NCI-H82 treated with DMSO at 0.1 percent for 48 hours (cell line): Measurements from ENCODE around the gene SERPINA1.

ENCODE experiments used
- DNase-seq: peaks from one replicate; lab custom pipeline; 2025; ENCODE audit not compliant: unreplicated experiment; lab: John Stamatoyannopoulos, UW

SERPINA1 gene

DNA sequence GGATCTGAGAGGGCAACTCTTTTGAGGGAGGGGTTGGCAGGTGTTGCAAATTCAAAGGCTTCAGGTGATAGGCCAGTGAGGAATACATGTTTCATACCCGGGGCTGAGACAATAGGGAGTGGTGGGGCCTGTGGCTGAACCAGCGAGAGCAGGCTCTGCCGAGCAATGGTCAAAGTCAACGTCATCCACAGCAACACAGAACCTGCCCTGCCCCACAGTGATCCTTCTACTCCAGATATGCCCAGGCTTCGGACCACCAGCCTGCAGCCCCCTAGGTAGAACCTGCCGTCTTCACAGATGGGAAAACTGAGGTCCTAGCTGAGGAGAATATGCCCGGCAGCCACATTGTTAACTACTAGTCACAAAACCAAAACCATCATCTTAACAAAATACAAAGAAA lies 4.1 kb downstream of the SERPINA1 start:
- no peak for DNase-seq

DNA sequence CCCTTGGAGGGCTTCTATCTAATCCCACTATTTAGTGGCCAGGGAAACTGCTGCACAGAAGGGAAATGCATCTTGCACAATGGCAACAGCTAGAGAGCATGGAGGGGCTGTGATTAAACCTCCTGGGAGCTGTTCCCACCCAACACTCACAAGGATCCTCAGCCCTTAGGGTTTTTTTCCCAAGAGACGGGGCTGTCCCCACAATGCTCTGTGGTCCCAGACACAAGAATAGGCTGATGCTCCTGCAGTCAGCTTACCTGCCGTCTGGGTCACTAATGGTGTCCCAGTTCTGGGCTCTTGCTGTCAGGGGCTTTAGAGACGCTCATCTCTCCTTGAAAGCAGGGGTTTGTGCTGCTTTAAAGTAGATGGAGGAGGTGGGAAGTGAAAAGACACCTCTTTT lies 4.6 kb downstream of the SERPINA1 start:
- no peak for DNase-seq

DNA sequence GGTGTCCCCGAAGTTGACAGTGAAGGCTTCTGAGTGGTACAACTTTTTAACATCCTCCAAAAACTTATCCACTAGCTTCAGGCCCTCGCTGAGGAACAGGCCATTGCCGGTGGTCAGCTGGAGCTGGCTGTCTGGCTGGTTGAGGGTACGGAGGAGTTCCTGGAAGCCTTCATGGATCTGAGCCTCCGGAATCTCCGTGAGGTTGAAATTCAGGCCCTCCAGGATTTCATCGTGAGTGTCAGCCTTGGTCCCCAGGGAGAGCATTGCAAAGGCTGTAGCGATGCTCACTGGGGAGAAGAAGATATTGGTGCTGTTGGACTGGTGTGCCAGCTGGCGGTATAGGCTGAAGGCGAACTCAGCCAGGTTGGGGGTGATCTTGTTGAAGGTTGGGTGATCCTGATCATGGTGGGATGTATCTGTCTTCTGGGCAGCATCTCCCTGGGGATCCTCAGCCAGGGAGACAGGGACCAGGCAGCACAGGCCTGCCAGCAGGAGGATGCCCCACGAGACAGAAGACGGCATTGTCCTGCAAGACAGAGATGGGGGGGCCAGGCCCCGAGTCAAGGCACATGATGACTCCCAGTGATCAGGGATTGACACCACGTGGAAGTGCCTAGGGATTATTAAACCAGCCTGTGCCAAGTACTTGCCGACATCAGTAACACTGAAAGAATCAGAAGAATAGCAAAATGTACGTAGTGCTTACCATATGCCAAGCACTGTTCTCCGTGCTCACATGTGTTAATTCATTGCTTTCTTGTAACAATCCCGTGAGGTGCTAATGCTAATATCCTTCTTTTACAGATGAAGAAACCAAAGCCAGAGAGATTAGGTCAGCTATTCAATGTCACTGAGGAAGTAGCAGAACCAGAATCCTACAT lies 5.4 kb downstream of the SERPINA1 start:
- no peak for DNase-seq

DNA sequence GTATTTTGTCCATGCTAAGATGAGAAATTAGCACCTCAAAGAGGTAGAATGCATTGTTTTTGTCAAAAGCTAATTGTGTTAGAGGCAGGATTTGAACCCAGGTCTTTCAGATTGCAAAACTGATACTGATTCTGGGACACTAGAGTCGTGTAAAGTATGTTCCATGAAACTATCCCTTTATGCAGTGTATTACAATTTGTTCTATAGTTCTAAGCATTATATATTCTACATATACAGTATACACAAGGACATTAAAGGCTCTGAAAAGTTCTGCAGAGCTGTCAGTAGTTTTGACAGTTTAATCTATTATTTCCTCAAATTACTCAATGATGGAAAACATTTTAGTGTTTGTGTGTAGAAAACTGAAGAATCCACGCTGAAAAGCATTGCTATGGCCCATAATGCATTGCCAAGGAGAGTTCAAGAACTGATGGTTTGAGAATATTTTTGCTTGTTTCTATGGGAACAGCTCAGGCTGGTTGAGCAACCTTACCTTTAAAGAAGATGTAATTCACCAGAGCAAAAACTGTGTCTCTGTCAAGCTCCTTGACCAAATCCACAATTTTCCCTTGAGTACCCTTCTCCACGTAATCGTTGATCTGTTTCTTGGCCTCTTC lies 6.2 kb downstream of the SERPINA1 start:
- DNase-seq, result no peak

DNA sequence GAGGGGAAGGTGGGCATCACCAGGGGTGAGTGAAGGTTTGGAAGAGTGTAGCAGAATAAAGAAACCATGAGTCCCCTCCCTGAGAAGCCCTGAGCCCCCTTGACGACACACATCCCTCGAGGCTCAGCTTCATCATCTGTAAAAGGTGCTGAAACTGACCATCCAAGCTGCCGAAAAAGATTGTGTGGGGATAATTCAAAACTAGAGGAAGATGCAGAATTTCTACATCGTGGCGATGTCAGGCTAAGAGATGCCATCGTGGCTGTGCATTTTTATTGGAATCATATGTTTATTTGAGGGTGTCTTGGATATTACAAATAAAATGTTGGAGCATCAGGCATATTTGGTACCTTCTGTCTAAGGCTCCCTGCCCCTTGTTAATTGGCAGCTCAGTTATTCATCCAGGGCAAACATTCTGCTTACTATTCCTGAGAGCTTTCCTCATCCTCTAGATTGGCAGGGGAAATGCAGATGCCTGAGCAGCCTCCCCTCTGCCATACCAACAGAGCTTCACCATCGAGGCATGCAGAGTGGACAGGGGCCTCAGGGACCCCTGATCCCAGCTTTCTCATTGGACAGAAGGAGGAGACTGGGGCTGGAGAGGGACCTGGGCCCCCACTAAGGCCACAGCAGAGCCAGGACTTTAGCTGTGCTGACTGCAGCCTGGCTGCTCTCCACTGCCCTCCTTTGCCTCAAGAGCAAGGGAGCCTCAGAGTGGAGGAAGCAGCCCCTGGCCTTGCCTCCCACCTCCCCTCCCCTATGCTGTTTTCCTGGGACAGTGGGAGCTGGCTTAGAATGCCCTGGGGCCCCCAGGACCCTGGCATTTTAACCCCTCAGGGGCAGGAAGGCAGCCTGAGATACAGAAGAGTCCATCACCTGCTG lies 7.0 kb downstream of the SERPINA1 start:
- DNase-seq, result no peak

DNA sequence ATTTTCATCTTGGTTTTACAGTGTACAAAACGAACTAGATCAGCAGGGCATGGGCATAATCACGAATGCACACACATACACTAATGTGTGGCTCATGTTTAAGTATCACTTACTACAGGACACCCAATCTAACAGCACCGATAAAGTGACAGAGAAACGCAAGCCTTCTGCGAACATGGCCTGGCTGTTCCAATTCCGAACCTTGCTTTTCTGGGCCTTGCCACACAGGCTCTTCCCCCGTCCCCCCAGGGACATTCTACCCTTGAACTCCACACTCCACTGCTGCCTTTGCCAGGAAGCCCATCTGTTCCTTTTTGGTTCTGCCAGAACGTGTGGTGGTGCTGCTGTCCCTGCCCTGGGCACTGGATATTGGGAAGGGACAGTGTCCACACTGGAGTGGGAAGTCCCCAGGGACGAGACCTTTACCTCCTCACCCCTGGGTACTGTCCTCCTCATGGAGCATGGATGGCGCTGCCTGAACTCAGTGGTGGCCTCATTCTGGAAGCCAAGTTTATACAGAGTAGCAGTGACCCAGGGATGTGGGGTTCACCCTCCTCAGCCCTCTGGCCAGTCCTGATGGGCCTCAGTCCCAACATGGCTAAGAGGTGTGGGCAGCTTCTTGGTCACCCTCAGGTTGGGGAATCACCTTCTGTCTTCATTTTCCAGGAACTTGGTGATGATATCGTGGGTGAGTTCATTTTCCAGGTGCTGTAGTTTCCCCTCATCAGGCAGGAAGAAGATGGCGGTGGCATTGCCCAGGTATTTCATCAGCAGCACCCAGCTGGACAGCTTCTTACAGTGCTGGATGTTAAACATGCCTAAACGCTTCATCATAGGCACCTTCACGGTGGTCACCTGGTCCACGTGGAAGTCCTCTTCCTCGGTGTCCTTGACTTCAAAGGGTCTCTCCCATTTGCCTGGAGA lies 7.9 kb downstream of the SERPINA1 start:
- no peak for DNase-seq

DNA sequence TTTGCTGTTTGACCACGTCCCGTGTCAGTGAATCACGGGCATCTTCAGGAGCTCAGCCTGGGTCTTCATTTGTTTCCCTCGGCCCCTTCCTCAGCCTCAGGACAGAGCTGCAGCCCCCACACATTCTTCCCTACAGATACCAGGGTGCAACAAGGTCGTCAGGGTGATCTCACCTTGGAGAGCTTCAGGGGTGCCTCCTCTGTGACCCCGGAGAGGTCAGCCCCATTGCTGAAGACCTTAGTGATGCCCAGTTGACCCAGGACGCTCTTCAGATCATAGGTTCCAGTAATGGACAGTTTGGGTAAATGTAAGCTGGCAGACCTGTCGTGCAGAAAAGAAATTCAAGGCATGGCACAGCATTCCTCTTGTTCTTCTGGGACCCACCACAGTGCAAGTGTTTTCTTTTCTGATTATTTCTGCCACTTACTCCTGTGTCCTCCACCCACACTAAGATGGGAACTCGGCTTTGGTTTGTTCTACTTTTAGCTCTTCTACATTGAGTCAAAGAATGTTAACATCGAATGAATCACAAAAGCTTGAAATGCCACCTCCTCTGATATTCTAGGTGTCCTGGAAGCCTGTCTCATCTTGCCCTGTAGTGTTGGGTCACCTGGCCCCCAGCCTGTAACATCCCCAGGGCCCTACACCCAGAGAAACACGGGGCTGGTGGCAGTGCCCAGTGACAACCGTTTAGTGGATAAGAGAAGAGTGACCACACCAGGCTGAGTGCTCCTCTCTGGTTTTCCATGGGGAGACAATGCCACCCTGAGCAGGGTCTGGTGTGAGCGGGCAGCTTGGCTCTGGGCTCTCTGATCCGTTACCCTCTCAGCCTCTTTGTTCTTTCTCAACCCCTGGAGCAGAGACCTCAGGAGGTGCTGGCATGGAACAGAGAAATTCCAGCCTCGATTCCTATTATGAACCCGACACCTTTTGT lies 8.8 kb downstream of the SERPINA1 start:
- DNase-seq, result no peak

DNA sequence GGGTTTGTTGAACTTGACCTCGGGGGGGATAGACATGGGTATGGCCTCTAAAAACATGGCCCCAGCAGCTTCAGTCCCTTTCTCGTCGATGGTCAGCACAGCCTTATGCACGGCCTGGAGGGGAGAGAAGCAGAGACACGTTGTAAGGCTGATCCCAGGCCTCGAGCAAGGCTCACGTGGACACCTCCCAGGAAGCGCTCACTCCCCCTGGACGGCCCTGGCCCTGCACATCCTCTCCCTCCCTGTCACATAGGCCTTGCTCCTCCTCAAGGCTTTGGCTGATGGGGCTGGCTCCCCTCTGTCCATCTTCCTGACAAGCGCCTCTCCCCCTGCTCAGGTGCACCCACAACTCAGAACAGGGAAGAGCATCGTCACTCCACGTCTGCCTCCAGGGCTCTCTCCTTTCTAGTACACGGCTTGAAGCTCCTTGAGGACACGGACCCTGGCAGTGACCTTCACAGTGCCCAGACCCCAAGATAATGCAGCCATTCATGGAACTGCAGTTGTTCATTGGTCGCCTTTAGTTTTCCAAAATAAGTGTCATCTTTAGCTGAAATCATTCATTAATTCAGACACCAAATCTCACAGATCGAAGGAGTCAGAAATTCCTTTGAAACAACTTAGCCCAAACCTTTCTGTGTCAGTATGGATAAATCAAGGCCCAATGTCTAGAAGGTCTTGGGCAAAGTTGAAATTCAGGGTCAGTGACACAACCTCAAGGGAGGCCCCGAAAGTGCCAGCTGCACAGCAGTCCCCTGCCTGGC lies 9.7 kb downstream of the SERPINA1 start:
- DNase-seq, result no peak

DNA sequence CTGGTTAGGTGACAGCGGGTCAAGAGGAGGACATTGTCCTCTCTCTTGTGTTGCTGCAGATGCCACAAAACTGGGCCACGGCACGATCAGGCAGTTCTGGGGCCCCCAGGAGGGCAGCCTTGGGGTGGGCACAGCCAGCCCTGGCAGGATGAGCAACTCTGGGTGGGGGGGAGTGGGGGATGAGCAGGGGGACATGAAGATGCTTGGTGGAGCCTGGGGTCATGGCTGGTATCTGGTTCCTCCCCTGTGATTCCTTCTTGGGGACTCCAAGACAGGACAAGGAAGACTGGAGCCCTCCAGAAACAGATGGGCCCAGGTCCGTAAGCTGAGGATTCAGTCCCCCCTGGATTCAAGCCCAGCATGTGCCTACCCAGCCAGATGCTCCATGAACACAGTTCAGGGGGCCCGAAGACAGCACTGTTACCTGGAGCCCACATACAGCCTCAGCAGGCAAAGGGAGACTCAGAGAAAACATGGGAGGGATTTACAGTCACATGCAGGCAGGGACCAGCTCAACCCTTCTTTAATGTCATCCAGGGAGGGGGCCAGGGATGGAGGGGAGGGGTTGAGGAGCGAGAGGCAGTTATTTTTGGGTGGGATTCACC lies 10.4 kb downstream of the SERPINA1 start:
- no peak for DNase-seq

DNA sequence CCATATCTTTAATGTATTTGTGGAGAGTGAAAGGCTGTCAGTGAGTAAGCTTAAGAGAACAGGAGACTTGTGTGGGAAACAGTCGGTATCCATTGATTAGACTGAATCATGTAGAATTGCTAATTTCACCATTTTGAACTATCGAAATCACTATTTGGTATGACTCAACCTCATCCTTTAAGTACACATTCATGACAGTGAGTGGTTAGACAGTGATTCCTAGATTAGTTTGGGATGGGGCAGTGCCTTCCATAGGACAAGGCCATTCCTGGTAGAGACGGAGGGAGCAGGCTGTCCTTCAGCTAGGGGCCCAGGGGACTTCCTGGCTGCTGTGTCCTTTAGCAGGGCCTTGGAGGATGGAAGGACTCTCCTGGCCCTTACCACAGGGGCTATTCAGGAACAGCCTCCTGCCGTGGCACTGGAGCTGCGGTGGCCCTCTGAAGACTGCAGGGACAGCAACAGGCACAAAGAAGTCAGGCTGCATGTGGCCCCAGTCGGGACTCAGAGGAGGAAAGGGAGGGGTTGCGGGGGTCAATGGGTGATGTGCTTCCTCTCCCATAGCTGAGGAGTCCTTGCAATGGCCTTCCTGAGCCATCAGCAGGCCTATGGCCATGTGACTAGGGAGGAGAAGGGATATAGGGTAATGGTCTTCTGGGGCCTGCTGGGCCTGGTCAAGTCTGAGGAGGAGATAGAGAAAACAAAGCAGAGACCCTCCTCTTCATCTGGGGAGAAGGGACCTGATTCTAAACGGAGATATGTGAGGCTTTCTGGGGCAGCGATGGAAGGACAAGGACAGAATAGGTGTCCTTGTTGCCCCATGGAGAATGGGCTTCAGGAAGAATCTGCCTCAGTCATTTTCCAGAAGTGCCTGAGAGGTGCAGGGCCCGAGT lies 11.2 kb downstream of the SERPINA1 start:
- DNase-seq, result no peak

DNA sequence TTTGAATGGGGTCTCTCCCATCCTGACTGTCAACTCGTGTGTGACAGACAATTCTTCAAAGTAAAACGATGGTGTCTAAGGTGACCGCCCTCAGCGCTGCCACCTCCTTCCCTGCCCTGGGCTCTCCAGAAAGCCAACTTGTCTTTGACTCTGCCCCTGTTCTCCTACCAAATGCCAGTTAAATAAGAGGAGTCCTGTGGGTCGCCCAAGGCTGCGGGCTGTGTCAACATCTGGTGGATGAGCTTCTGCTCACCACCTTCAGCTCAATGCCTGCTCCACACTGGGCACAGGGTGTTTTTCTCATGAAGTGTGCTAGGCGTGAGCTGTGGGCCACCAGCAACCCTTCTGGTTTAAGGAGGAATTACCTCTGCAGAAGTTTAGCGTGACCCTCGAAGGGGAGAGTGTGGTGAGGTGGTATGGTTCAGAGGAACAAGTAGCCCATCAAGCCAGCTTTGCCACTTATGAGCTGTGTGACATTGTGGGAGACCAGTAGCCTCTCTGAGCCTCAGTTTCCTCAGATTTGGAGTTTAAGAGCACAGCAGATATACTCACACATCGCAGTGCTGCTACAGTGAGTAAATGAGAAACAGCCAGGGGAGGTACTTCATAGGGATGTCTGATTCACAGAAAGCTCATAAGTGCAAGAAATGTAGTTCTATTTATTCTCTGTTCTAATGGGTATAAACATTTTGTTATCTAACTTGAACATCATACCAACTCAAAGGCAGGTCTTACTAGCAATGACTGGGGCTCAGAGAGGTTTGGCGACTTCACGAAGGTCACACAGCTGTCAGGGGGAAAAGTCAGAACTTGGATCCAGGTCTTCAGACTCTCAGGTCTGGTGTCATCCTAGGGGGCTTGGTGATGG lies 12.1 kb downstream of the SERPINA1 start:
- DNase-seq, result no peak

DNA sequence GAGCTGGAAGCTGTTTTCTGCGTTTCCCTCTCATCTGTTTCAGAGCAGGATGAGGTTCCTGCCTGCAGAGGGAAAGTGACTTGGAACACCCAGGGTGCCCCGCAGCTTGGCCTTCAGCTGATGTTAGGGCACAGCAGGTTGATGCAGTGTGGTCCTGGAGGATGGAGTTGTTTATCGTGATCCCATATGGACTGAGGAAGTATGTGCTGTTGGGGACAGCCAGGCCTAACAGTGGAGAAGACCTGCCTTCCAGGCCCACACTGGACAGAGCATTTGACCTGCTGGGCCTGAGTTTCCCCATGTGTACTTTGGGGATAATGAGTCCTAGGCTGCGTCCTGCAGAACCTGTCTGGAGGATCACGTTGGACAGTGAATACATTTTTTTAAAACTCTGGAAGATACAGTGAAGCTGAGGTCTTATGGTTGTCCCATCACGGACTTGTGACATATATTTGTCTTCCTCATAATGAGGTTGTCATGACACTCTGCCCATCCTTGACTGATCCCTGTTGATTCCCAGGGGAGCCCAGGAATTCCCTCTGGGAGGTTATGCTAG lies 12.8 kb downstream of the SERPINA1 start:
- no peak for DNase-seq

DNA sequence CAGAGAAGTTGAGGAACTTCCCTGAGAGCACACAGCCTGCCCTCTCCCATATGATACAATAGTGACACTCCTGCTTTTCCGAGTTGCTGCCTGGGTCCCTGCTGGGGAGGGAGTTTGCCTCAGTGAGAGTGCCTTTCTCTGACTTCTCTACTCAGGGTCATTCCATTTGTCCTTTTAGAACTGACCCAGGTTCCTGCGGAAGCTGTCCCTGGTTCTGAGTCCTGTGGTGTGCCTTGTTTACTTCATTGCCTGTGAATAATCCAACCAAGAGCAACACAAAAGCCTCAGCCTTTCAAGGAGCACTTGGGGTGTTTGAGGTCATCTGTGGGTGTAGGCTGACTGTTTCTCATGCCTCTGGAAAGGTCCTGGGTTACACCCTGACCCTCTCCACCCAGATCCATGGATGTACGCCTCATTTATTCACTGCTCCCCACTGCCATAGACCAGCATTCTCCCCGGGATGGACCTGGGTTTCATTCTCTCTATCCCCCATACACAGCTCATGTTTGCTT lies 13.6 kb downstream of the SERPINA1 start:
- no peak for DNase-seq

DNA sequence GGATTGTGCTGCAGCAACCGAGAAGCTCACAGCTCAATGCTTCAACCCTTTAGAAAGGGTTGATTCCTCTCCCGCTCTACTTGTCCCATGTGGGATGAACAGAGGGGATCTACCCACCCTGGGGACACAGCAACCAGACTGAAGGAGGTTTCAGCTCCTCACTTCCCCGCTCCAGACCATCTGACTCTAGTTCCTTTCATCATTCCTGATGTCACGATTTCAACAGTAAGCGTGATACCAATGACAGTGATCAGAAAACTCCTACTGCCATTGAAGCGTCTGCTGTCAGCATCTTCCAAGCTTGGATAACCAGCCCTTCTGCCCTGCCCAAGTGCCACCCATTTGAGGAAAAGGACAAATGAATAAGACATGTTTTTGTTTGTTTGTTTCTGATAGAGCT lies 14.3 kb downstream of the SERPINA1 start:
- DNase-seq, result no peak

DNA sequence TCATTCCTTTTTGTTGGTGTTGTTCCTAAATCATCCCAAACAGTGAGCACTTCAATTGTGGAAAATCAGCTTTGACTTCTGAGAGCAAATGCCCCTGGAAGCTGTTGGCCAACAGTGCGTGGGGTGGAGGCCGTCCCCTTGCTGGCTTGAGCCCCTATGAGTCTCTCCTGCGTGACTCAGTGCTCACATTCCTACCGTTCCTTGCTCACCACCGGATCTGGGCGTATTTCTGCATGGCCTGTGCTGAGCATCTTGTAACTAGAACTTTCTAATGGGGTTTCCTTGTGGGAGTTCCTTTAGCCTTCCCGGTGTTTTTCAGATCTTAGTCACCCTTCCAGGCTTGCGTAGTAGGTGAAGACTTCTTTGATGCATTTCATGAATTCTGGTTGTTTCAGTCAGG lies 14.7 kb downstream of the SERPINA1 start:
- DNase-seq, result no peak

DNA sequence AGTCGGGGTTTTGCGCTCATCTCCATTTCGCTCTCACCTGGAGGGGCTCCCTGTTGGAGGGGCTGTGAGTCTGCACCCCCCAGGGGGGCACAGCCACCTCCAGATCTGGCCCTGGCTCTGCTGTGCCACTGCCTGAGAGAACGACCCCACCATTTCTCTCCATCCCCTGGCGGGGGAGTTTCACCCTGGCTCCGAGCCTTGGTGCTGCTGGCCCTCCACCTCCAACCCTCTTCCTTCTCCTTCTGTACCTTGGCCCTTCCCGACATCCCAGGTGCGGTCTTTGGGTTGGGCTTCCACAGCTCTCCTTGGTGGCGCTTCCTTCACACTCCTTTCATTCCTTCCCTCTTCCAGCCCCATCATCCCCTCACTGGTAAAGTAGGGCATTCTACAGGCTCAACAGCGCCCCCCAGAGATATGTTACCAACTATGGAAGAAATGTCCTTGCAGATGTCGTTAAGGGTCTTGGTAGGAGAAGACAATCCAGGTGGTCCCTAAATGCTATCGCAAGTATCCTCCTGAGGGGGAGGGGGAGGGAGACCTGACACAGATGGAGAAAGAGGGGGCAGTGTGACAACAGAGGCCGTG lies 16.3 kb downstream of the SERPINA1 start:
- DNase-seq, result no peak
